ENCODE results near the gene RAB17.

GRCh38 chr2:237588044-237588696 is 2.4 kb downstream of the RAB17 start:
- no peak for TF ChIP-seq CTCF (IDR thresholded peaks at IDR 0.05)
- no peak for TF ChIP-seq POLR2AphosphoS5 (IDR thresholded peaks at IDR 0.05; ENCODE audit: low read depth, low read length)
